ENCODE measurements around the gene RTP5. TPM values are rescaled to one million over a fixed set of nuclear protein-coding genes. Genes with fewer than 3 reads are reported as not detected.

The RTP5 gene
- polyA plus RNA-seq, 1 of the 3 experiments (the other 2 are of a cell fraction) = not detected

GRCh38 chr2:241891988-241892298 lies 22.4 kb downstream of the RTP5 start:
- H3K79me2 ChIP-seq (ENCODE audit: insufficient read depth) = no peaks in the 10 kb centered on the region
- peaks cover 0 to 27% of the 10 kb centered on the region in 2 experiments; a peak in 1 of 4 replicates for H3K4me1 ChIP-seq (ENCODE audit: control insufficient read depth in 1 of 2, insufficient read depth in 2 of 2, low read depth in 1 of 2, low read length in 1 of 2)
- POLR2A ChIA-PET = no interaction called here
- DNase-seq = no peak
- H3K36me3 ChIP-seq (replicated peaks in 1 of 2; ENCODE audit: control insufficient read depth in 1 of 2, insufficient read depth in 2 of 2, low read length in 1 of 2) = no peaks in the 10 kb centered on the region
- no peaks in the 10 kb centered on the region for H3K9me2 ChIP-seq
- H3K9me3 ChIP-seq = no peaks in the 10 kb centered on the region
- H3K27ac ChIP-seq (ENCODE audit: low read depth in 2 of 2, low read length in 1 of 2) = peak overlapping the region in 1 of 2 experiments; percentile 48; a peak in 2 of 4 replicates
- TF ChIP-seq REST (IDR thresholded peaks at IDR 0.05; ENCODE audit: low read depth, low read length) = no peak
- TF ChIP-seq YY1 (IDR thresholded peaks at IDR 0.05; ENCODE audit: low read depth) = no peak
- TF ChIP-seq USF2 (IDR thresholded peaks at IDR 0.05; ENCODE audit: borderline replicate concordance, low read depth, low read length) = no peak
- TF ChIP-seq EZH2phosphoT487 (IDR thresholded peaks at IDR 0.05; ENCODE audit: borderline replicate concordance, low read depth) = no peak
- no peak for TF ChIP-seq PBX3 (IDR thresholded peaks at IDR 0.05)
- TF ChIP-seq NRF1 (IDR thresholded peaks at IDR 0.05; ENCODE audit: low read depth, low read length) = no peak
- no peak for TF ChIP-seq FOXJ3 (CRISPR knock-in tag; IDR thresholded peaks at IDR 0.05)
- no peak for TF ChIP-seq ZBTB33 (IDR thresholded peaks at IDR 0.05; ENCODE audit: borderline replicate concordance, low read depth)
- no peak overlapping the region for H3K4me3 ChIP-seq (ENCODE audit: low read depth in 2 of 2, low read length in 1 of 2)
- no peak overlapping the region for H3K9ac ChIP-seq
- H3K27me3 ChIP-seq (ENCODE audit: insufficient read depth) = no peaks in the 10 kb centered on the region
- no peaks in the 10 kb centered on the region for H3F3A ChIP-seq (replicated peaks; ENCODE audit: insufficient read depth)
- H4K20me1 ChIP-seq (ENCODE audit: insufficient read depth) = no peaks in the 10 kb centered on the region
- CTCF ChIA-PET = interaction anchor here (2.7 kb wide), 1 partner anchor 14 kb away, joined by 8 read pairs; no protein-coding TSS in a partner anchor
- H2AFZ ChIP-seq (ENCODE audit: low read depth) = no peak overlapping the region
- 94% methylated on average over 3 of the region's 3 CpGs for WGBS (ENCODE audit: low lambda C conversion rate)
- no peak overlapping the region for H3K4me2 ChIP-seq
